GM10266 (cell line): ENCODE results near the gene BCL2.

Experiments used
- DNase-seq: peaks from one replicate; pipeline ENCODE4 v3.0.0; 2012; ENCODE audit errors: extremely low spot score
- TF ChIP-seq, protein P1 (sequence below): IDR thresholded peaks from 2 replicates; pipeline ENCODE4 v1.5.1; 2012; ENCODE audit warnings: mild to moderate bottlenecking, low read depth; ENCODE audit not compliant: control insufficient read depth, insufficient read depth; ENCODE audit errors: missing control alignments

Gene BCL2

DNA sequence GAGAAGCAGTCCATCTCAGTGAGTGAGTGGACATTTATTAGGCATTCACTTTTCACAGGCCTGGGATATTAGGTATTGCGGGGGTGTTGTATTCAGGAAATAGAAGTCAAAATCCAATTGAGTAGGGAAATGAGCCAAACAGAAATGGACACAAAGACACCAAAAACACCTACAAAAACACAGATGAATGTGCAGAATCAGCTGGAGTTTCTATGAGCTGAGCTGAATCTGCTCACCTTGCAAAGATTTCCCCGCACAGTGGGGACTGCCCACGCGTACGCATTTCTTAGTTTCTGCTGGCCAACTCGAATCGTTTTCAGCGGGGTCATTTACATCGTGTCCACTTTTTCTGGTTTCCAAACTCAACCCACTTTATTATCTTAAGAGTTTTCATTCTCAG is 160.0 kb downstream of the BCL2 start:
- TF ChIP-seq, protein P1, sequence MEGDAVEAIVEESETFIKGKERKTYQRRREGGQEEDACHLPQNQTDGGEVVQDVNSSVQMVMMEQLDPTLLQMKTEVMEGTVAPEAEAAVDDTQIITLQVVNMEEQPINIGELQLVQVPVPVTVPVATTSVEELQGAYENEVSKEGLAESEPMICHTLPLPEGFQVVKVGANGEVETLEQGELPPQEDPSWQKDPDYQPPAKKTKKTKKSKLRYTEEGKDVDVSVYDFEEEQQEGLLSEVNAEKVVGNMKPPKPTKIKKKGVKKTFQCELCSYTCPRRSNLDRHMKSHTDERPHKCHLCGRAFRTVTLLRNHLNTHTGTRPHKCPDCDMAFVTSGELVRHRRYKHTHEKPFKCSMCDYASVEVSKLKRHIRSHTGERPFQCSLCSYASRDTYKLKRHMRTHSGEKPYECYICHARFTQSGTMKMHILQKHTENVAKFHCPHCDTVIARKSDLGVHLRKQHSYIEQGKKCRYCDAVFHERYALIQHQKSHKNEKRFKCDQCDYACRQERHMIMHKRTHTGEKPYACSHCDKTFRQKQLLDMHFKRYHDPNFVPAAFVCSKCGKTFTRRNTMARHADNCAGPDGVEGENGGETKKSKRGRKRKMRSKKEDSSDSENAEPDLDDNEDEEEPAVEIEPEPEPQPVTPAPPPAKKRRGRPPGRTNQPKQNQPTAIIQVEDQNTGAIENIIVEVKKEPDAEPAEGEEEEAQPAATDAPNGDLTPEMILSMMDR: no peak
- DNase-seq: no peak

DNA sequence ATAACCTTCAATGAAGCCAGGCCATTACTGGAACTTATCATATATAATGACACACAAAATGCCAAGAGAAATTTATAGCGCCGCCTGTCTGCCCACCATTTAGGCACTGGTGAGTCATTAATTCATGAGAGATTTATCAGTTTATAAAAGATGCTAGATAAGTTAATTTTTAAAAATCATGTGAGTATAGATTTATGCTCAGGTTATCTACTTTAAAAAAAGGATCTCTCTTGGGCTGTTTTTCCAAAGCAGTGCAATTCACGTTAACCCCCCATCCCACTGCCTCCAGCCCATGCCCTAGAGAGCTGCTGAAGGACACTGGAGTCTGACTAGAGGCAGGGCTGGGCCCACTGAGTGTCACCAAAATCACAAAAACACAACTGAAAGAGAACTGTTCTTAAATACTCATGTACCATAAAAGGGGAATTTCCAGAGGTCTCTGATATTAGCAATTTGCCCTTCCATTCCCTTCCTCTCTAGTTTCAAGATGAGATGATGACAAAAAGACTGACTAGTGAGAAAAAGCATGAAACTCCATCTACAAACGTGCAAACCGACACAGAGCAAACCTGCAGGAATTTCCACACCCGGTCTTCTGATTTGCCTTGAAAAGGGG is 160.8 kb downstream of the BCL2 start:
- TF ChIP-seq, protein P1: no peak
- DNase-seq: peak; percentile 48

DNA sequence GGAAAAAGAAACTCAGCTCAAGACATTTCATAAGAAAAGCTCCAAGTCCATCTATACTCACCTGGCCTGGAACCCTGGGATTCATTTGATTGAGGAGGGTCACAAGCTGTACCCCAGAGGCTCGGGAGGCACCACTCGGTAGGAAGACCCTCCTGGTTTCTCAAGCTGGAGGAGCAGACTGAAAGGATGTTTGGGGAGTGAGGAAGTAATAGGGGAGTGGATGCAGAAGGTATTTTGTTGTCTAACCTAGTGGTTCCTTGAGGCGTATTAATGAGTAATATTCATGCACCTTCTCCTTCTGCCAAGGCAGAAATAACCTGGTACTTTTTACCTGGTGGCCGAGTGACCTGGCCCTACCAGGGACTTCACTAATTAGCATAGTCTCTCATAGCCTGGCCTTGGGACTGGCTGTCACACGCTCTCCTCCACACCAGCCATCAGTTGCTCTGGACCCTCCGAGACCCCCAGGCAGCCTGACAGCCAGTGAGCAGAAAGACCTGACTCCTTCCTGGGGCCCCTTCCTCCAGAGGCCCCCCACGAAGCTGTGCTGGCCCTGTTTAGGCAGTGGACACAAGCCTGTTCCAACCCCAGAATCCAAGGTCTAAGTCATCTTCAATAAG is 161.4 kb downstream of the BCL2 start:
- no peak for DNase-seq
- TF ChIP-seq, protein P1: no peak

DNA sequence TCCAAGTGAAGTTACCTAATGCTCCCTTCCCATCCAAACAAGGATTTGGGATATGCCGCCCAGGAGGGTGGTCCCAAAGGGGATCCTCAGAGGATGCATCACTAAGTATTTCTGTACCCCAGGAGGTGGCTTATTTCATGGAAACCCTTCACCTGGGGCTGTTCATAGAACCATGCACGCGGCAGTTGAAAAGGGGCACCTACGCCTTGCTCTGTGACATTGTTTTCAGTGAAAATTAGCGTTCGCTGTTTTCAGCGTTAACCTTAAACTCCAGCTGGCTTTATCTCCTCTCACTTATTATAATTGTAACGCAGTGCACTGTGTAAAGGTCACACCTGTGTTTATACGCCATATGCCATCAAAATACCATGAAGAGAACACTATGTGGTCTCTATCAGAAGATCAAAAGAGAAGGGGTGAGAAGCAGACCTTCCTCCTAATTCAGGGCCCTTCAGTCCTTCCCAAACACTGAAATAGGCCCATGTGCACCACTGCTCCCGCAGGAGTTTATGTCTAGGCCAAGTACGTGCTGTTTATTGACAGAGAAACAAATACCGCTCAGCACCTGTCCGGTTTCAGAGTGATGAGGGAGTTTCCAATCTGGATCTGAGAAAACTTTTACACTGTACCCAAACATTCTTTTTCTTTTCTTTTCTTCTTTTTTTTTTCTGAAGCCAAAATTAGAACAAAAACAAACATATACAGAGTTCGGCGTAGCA is 162.1 kb downstream of the BCL2 start:
- TF ChIP-seq, protein P1: no peak
- no peak for DNase-seq

DNA sequence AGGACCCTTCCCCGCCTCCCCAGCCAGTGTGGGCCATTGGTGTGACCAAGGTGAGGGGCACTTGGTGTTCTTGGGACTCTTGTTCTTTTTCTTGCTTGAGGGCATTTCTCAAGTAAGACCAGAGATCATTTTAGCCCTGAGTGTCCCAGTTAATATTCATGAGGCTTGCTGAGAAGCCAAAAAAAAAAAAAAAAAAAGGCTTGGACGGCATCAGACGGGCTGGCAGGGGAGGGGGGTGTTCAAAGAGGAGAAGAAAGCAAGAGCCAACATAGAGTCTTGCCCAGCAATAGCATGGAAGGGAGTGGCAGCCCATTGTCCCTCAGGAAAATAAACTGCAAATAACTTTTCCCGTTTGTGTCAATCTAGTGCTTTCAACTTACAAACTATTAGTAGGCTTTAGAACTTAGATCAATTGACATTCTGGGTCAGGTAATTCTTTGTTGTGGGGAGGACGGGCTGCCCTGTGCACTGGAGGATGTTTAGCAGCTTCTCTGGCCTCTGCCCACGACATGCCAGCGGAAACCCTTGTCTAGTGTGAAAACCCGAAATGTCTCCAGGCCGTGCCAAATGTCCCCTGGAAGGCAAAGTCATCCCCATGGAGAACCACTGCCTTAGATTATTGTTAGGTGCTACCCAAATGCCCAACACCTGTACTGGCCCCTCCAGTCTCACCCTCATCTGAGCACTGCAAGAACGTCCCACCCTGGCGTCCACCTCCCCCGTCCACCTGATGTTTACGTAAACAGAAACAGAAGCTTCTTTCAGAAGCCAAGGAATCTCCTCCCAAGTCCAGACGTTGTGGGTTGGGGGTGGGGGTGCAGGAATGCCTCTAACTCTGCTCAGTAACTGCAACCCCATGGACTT is 163.4 kb downstream of the BCL2 start:
- TF ChIP-seq, protein P1: no peak
- no peak for DNase-seq

DNA sequence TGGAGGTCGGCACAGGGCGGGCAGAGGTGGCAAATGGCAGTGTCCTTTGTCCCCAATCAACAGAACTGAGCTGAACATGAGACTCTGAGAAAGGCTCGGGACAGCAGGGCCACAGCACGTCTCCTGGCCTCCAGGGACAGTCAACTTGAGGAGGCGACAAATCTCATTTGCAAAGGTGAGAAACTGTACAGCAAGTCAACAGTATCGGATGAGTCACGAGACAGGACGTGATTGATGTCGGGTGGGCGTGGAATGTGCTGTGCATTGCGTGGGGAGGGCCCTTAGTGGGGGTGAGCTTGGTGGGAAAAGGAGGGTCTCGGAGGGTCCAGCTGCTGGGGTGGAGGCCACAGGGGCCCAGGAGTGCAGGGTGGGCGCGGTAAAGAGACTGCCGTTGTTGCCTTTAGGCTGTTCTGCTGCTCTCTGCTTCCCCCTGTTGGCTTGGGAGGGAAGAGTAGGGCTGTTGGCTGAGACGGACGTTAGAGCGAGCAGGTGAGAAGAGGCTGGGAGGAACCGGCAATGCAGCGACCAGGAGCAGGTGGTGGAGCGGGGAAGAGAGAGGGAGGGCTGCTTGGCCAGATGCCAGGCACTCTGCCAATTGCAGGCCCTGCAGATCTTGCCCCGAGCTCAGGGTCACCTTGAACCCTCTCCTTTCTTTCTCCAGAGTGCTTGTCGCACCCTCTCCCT is 164.3 kb downstream of the BCL2 start:
- TF ChIP-seq, protein P1: peak; percentile 88
- DNase-seq: peak; percentile 59
